Kidney epithelial cell (primary cell): ENCODE measurements around the gene ARHGAP28. TPM values are rescaled to one million over a fixed set of nuclear protein-coding genes. Genes with fewer than 3 reads are reported as not detected.

Experiments
- DNase-seq: peaks from one replicate; pipeline ENCODE4 v3.0.0-alpha.2; 2010; ENCODE audit warnings: low read depth
- H3K27me3 ChIP-seq: 2 replicates; pipeline ENCODE4 v1.6.0; 2011; ENCODE audit warnings: low read length; ENCODE audit not compliant: control insufficient read depth, insufficient read depth
- H3K36me3 ChIP-seq: 2 replicates; pipeline ENCODE4 v1.5.1; 2011; ENCODE audit warnings: low read length; ENCODE audit not compliant: control insufficient read depth, insufficient read depth
- H3K4me3 ChIP-seq: 2 replicates; pipeline ENCODE4 v1.5.1; 2011; ENCODE audit warnings: low read depth, mild to moderate bottlenecking, control low read depth, low read length
- total RNA-seq: library from RNA; depleted of rRNA; stranded (reverse); fragments of >200 nt; gene quantifications from 2 replicates; pipeline ENCODE4 v1.2.3, GENCODE V29; 2015
- TF ChIP-seq, protein P1 (sequence below): IDR thresholded peaks from 2 replicates; pipeline ENCODE4 v1.5.1; 2011; ENCODE audit warnings: mild to moderate bottlenecking, moderate library complexity, low read length, control low read depth, inconsistent platforms; ENCODE audit not compliant: insufficient read depth, poor library complexity, severe bottlenecking

The ARHGAP28 gene
- total RNA-seq, 1 donor from 2014 or later = 4.6 TPM

DNA sequence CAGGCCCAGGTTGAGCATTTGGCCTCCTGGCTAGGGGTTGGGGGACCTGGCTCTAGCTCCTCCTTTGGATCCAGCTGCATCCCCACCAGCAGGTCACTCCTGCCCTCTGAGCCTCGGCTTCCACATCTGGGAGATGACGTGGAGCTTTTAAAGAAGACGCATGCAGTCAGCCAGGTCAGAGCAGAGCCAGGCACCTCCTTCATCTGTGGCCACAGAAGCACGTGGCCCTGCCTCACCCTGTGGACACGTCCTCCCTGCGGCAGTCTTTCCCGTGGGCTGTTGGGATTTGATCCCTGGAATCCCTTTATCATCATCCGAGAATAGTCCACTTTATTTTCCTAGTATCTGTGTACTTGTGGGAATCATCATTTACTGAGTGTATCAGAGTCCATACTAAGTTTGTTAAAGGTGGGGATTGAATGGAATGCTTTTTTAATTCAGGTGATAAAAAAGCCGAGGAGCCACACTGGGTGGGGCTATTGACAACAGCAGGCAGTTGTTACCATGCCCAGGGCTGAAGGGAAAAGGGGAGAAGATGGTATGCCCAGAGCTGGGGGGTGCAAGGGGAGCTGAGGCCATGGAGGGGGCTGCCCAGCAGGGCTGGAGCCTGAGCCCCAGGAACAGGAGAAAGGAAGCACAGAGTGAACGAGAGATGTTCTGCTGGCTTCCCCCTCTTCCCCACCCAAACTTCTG is 218.0 kb downstream of the ARHGAP28 start:
- H3K4me3 ChIP-seq = no peak overlapping the region
- no peaks in the 10 kb centered on the region for H3K27me3 ChIP-seq
- no peak for DNase-seq
- TF ChIP-seq, protein P1, sequence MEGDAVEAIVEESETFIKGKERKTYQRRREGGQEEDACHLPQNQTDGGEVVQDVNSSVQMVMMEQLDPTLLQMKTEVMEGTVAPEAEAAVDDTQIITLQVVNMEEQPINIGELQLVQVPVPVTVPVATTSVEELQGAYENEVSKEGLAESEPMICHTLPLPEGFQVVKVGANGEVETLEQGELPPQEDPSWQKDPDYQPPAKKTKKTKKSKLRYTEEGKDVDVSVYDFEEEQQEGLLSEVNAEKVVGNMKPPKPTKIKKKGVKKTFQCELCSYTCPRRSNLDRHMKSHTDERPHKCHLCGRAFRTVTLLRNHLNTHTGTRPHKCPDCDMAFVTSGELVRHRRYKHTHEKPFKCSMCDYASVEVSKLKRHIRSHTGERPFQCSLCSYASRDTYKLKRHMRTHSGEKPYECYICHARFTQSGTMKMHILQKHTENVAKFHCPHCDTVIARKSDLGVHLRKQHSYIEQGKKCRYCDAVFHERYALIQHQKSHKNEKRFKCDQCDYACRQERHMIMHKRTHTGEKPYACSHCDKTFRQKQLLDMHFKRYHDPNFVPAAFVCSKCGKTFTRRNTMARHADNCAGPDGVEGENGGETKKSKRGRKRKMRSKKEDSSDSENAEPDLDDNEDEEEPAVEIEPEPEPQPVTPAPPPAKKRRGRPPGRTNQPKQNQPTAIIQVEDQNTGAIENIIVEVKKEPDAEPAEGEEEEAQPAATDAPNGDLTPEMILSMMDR = no peak
- no peaks in the 10 kb centered on the region for H3K36me3 ChIP-seq

DNA sequence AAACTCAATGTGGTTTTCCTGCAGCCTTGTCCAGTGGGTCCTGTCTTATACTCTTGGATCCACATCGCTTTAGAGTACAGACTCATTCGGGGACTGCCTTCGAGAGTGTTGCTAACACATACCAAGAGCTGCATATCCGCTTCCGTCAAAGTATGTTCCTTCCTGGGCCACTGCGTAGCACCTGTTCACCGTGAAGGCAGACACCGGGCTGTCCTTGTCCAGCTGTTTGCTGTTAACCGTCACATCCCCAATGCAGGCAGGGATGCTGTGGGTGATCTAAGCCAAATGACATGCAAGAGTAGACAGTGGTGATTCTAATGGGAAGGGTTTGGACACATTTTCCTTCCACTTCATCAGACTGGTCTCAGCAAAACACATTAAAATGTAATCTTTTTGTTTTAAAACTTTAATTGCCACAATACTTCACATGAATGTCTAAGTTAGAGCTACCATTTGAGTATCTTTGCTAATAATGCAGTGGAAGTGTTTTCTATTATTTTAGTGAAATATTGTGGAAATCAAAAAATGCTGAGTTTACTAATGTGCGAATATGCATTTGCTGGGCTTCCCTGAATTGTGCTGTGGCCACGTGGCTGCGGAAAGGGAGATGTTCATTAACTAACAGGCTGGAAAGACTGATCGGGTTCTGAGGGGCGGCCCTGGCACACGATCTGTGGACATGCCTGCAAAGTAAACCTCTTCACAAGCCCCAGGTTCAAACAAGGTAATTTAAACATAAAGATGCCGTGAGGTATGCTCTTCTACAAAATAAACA is 219.0 kb downstream of the ARHGAP28 start:
- H3K27me3 ChIP-seq = no peaks in the 10 kb centered on the region
- no peak for DNase-seq
- H3K4me3 ChIP-seq = no peak overlapping the region
- TF ChIP-seq, protein P1 = no peak
- H3K36me3 ChIP-seq = no peaks in the 10 kb centered on the region

DNA sequence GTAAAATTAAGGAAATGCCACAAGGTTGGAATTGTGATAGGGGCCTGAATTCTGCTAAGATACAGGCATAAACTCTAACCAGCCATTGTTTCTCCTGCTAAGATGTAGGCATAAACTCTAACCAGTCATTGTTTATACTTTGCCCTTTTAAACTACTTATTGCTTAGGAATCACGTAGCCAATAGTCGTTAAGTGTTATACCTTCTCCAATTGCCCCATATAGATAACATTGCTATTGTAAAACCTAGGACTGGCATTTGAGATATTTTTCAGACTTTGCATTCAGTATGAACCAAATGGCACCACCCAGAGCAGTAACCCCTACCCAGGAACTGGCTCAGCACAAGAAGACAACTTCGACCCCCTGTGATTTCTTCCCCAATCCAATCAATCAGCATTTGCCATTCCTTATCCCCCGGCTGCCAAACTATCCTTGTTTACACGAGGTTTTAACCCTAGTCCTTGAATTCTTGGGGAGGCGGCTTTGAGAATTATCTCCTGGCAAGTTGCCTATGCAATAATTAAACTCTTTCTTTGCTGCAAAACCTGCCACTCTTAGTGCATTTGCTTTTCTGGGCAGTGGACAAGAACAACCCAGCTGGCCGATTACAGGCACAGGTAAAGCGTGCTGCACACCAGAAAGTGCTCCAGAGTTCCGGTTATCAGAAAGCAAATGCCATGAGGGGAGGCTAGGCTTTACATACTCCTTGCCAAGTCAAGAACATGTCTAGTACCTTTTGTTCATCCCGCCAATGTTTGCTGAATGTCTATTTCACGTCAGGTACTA is 220.5 kb downstream of the ARHGAP28 start:
- no peak for DNase-seq
- H3K4me3 ChIP-seq = no peak overlapping the region
- no peaks in the 10 kb centered on the region for H3K36me3 ChIP-seq
- TF ChIP-seq, protein P1 = no peak
- H3K27me3 ChIP-seq = no peaks in the 10 kb centered on the region

DNA sequence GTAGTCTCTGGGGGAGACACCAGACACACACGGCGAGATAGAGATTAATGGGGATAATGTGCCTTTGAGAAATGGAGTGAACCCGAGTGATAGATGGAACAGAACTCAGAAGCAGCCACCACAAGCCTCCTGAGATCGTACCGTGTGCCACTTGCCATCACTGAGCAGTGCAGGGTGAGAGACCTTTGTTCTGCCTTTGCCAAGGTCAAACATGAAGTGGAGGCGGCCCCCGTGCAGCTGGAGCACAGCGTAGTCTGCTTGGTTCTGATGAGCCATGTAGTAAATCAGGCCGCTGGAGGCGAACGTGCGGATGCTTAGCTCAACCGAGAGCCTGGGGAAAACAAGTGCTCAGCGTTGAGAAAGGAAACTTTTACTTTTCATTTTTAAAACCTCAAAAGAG is 221.1 kb downstream of the ARHGAP28 start:
- Histone ChIP-seq H3K36me3 (no peaks in the 10 kb centered on the region), H3K27me3 (no peaks in the 10 kb centered on the region), H3K4me3 (no peak overlapping the region)
- TF ChIP-seq, protein P1 = no peak
- DNase-seq = no peak

DNA sequence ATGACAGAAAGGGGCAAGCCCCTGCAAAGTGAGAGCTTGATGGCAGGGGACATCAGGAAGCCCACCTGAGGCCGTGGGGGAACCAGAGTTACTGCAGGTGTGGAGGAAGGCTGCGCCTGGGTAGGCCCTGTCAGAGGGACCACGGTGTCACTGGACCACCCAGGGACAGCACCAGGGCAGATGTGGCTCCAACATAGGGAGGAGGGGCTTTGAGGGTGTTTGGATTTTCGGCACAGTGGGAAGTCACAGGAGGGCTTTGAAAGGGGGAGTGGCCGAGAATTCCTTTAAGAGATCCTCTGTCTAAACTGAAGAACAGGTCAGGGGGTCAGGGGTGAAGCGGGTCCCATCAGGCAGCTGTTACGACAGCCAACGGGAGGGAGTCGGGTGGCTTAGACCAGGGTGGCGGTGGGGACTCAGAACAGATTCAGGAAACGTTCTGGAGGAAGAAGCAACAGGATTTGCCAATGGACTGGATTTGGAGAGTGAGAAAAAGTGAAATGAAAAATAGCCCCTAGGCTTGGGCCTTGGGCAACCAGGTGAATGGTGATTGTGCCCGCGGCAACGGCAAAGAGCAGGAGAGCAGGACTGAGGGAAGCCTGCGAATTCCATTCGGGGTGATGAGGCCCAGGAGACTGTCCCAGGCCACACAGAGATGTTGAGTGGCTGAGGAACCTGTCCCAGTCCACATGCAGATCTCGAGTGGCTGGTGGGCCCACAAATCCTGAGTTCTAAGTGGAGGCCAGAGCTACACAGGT is 222.0 kb downstream of the ARHGAP28 start:
- Histone ChIP-seq H3K27me3 (no peaks in the 10 kb centered on the region), H3K4me3 (no peak overlapping the region), H3K36me3 (no peaks in the 10 kb centered on the region)
- TF ChIP-seq, protein P1 = no peak
- DNase-seq = no peak
